ENCODE measurements around the gene ABLIM1.

ABLIM1 gene

DNA sequence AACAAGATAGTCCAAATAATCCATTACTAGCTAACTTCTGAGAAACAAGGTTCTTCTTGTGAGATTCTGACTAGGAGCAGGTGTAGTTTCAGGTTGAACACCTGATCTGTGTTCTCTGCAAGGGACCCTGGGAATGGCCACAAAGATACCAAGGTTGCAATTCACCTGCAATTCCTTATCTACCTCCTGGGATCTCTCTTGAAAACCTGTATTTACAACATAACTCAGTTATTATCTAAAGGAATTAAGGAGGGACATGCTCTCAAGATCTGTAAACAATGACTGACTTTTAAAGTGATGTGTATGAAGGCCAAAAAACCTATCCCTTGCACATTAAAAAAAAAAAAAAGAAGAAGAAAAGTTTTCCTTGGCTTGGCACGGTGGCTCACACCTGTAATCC is 54.8 kb downstream of the ABLIM1 start:
- no peak overlapping the region for H3K27ac ChIP-seq (ENCODE audit: poor library complexity, severe bottlenecking)
- TF ChIP-seq, protein P1, sequence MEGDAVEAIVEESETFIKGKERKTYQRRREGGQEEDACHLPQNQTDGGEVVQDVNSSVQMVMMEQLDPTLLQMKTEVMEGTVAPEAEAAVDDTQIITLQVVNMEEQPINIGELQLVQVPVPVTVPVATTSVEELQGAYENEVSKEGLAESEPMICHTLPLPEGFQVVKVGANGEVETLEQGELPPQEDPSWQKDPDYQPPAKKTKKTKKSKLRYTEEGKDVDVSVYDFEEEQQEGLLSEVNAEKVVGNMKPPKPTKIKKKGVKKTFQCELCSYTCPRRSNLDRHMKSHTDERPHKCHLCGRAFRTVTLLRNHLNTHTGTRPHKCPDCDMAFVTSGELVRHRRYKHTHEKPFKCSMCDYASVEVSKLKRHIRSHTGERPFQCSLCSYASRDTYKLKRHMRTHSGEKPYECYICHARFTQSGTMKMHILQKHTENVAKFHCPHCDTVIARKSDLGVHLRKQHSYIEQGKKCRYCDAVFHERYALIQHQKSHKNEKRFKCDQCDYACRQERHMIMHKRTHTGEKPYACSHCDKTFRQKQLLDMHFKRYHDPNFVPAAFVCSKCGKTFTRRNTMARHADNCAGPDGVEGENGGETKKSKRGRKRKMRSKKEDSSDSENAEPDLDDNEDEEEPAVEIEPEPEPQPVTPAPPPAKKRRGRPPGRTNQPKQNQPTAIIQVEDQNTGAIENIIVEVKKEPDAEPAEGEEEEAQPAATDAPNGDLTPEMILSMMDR (IDR thresholded peaks at IDR 0.05; ENCODE audit: poor library complexity, severe bottlenecking) = no peak
- no peaks in the 10 kb centered on the region for H3K27me3 ChIP-seq (ENCODE audit: insufficient read depth, poor library complexity, severe bottlenecking)
- no peaks in the 10 kb centered on the region for H3K36me3 ChIP-seq (ENCODE audit: low read depth)
- H3K4me1 ChIP-seq (ENCODE audit: insufficient read depth, poor library complexity, severe bottlenecking) = no peaks in the 10 kb centered on the region
- no peaks in the 10 kb centered on the region for H3K9me3 ChIP-seq (ENCODE audit: severe bottlenecking)
- DNase-seq (ENCODE audit: low spot score) (no peak), ATAC-seq (ENCODE audit: low read depth) (no peak)
- H3K4me3 ChIP-seq (ENCODE audit: severe bottlenecking) = no peak overlapping the region

DNA sequence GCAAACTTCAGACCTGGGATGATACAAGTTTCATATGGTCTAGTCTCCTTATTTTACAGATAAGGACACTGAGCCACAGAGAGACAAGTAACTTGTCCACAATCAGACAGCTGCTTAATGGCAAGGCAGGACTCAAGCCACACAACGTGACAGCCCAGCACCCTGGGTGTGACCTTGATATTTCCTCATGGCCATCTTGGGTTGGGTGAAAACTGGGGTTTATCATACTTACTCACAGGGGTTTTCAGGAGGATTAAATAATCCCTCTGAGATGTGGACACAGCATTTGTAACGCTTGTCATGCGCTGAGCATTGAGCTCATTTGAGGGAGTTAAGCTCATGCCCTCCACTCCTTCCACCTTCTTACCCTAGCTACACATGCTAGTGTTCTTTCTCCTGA is 58.0 kb downstream of the ABLIM1 start:
- no peak for DNase-seq (ENCODE audit: low spot score)
- no peaks in the 10 kb centered on the region for H3K4me1 ChIP-seq (ENCODE audit: insufficient read depth, poor library complexity, severe bottlenecking)
- no peaks in the 10 kb centered on the region for H3K27me3 ChIP-seq (ENCODE audit: insufficient read depth, poor library complexity, severe bottlenecking)
- no peaks in the 10 kb centered on the region for H3K36me3 ChIP-seq (ENCODE audit: low read depth)
- no peak overlapping the region for H3K4me3 ChIP-seq (ENCODE audit: severe bottlenecking)
- no peaks in the 10 kb centered on the region for H3K9me3 ChIP-seq (ENCODE audit: severe bottlenecking)
- H3K27ac ChIP-seq (ENCODE audit: poor library complexity, severe bottlenecking) = no peak overlapping the region
- no peak for ATAC-seq (ENCODE audit: low read depth)
- TF ChIP-seq, protein P1 (IDR thresholded peaks at IDR 0.05; ENCODE audit: poor library complexity, severe bottlenecking) = no peak

- no peak overlapping the region for H3K27ac ChIP-seq (ENCODE audit: poor library complexity, severe bottlenecking)
- no peaks in the 10 kb centered on the region for H3K9me3 ChIP-seq (ENCODE audit: severe bottlenecking)
- TF ChIP-seq, protein P1 (IDR thresholded peaks at IDR 0.05; ENCODE audit: poor library complexity, severe bottlenecking) = no peak
- no peaks in the 10 kb centered on the region for H3K27me3 ChIP-seq (ENCODE audit: insufficient read depth, poor library complexity, severe bottlenecking)
- H3K4me3 ChIP-seq (ENCODE audit: severe bottlenecking) = no peak overlapping the region
- DNase-seq (ENCODE audit: low spot score) (no peak), ATAC-seq (ENCODE audit: low read depth) (no peak)
- no peaks in the 10 kb centered on the region for H3K36me3 ChIP-seq (ENCODE audit: low read depth)
- H3K4me1 ChIP-seq (ENCODE audit: insufficient read depth, poor library complexity, severe bottlenecking) = no peaks in the 10 kb centered on the region
Measured at GRCh38 chr10:114596793-114597192, 61.3 kb downstream of the ABLIM1 start.

DNA sequence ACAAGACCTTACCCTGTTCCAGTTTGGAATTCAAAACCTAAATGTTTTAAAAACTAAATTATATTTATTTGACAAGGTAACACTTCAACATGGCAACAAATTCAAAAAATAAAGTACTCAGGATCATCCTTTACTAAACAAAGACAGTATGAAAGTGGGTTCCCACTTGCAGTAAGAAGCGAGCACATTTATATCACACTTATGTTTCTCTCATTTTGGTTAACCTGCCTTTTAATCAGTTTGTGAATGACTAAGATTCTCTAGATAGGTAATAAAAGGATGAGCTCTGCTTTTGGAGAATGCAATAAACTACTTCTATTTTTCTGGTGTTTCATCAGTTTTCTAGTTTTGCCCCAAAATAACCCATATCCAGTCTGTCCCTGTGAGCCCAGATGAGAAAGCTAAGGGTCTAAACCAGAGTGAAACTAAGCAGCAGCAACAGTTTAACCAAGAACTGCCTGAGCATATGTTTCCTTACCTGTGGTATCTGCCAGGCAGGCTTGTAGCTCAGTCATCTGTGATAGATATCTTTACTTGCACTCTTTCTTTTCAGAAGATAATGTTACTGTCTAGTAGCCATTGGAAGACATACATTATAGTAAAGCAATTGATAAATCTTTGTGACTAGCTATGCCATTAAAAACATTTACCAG is 64.1 kb downstream of the ABLIM1 start:
- Histone ChIP-seq H3K4me1 (ENCODE audit: insufficient read depth, poor library complexity, severe bottlenecking) (no peaks in the 10 kb centered on the region), H3K36me3 (ENCODE audit: low read depth) (no peaks in the 10 kb centered on the region), H3K27ac (ENCODE audit: poor library complexity, severe bottlenecking) (no peak overlapping the region), H3K4me3 (ENCODE audit: severe bottlenecking) (no peak overlapping the region), H3K27me3 (ENCODE audit: insufficient read depth, poor library complexity, severe bottlenecking) (no peaks in the 10 kb centered on the region), H3K9me3 (ENCODE audit: severe bottlenecking) (no peaks in the 10 kb centered on the region)
- ATAC-seq (ENCODE audit: low read depth) = no peak
- TF ChIP-seq, protein P1 (IDR thresholded peaks at IDR 0.05; ENCODE audit: poor library complexity, severe bottlenecking) = no peak
- no peak for DNase-seq (ENCODE audit: low spot score)

DNA sequence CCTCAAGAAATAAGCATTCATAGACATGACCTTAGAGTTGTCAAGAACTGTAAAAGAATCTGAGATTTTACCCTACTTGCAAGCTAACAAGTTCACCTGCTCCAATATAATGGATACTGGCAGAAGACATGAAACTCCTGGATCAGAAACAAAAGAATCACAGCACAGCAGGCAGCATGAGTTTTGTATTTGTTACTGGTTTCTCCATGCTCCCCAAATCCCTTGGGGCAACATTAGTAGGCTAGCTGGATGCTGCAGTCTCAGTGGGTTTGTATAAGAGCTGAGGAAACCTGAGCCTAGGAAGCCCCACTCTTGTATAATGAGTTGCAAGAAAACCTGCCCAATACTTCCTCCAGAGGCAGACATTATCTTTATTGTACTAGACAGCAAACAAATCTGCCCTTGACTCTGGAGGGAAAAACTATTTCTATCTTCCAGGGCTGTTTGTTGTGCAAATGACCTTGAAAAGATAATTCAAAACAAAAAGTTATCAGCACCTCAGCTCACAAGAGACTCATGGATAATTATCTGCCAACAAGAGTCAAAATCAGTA is 64.8 kb downstream of the ABLIM1 start:
- no peaks in the 10 kb centered on the region for H3K4me1 ChIP-seq (ENCODE audit: insufficient read depth, poor library complexity, severe bottlenecking)
- DNase-seq (ENCODE audit: low spot score) (no peak), ATAC-seq (ENCODE audit: low read depth) (no peak)
- H3K36me3 ChIP-seq (ENCODE audit: low read depth) = no peaks in the 10 kb centered on the region
- no peak overlapping the region for H3K27ac ChIP-seq (ENCODE audit: poor library complexity, severe bottlenecking)
- H3K4me3 ChIP-seq (ENCODE audit: severe bottlenecking) = no peak overlapping the region
- H3K27me3 ChIP-seq (ENCODE audit: insufficient read depth, poor library complexity, severe bottlenecking) = no peaks in the 10 kb centered on the region
- TF ChIP-seq, protein P1 (IDR thresholded peaks at IDR 0.05; ENCODE audit: poor library complexity, severe bottlenecking) = no peak
- no peaks in the 10 kb centered on the region for H3K9me3 ChIP-seq (ENCODE audit: severe bottlenecking)

Measured in RWPE2 (cell line).